Measurements from ENCODE around the gene UBE2J2.

UBE2J2 gene

GRCh38 chr1:1225238-1225845, 48.3 kb downstream of the UBE2J2 start:
- DNase-seq = no peak

GRCh38 chr1:1223891-1224290, 49.8 kb downstream of the UBE2J2 start:
- DNase-seq = no peak

GRCh38 chr1:1223321-1223720, 50.3 kb downstream of the UBE2J2 start:
- DNase-seq = no peak

GRCh38 chr1:1222575-1223225, 51.0 kb downstream of the UBE2J2 start:
- DNase-seq = no peak

- no peak for DNase-seq
These were observed 51.6 kb downstream of the UBE2J2 start for GRCh38 chr1:1221887-1222574.

- DNase-seq = no peak
These were observed 53.5 kb downstream of the UBE2J2 start for GRCh38 chr1:1220197-1220596.

- DNase-seq = peak; percentile 37
These were observed 54.3 kb downstream of the UBE2J2 start for GRCh38 chr1:1219341-1219740.

- no peak for DNase-seq
These were observed 55.0 kb downstream of the UBE2J2 start for GRCh38 chr1:1218524-1219200.

- DNase-seq = no peak
These were observed 55.8 kb downstream of the UBE2J2 start for GRCh38 chr1:1217621-1218523.

- DNase-seq = peak; percentile 46
These were observed 56.7 kb downstream of the UBE2J2 start for GRCh38 chr1:1216770-1217620.

GRCh38 chr1:1215881-1216605, 57.6 kb downstream of the UBE2J2 start:
- no peak for DNase-seq

- no peak for DNase-seq
These were observed 58.5 kb downstream of the UBE2J2 start for GRCh38 chr1:1215080-1215676.

GRCh38 chr1:1213345-1214265, 60.0 kb downstream of the UBE2J2 start, which contains the start of gene TNFRSF4:
TSS of gene TNFRSF4 (minus strand) at chr1:1214153. CDS start at chr1:1214127, 26 bp downstream.
- DNase-seq = no peak

- DNase-seq = peak; percentile 33
These were observed 60.8 kb downstream of the UBE2J2 start for GRCh38 chr1:1212780-1213344.

GRCh38 chr1:1211541-1212441, 61.9 kb downstream of the UBE2J2 start:
- DNase-seq = peak; percentile 2

GRCh38 chr1:1210726-1211540, 62.7 kb downstream of the UBE2J2 start:
- DNase-seq = no peak

Measured in effector CD4-positive, alpha-beta T cell (primary cell).